Endothelial cell (in vitro differentiated cells): ENCODE results near the gene MTMR11. TPM values are rescaled to one million over a fixed set of nuclear protein-coding genes. Genes with fewer than 3 reads are reported as not detected.

Experiments used
- DNase-seq: peaks from one replicate; pipeline ENCODE4 v3.0.0; 2021; ENCODE audit warnings: low spot score
- H3K27ac Mint-ChIP-seq: one replicate; pipeline ENCODE4 v1.8.0; 2021; ENCODE audit warnings: mixed read lengths, inconsistent platforms; ENCODE audit not compliant: unreplicated experiment
- H3K27me3 Mint-ChIP-seq: one replicate; pipeline ENCODE4 v1.8.0; 2021; ENCODE audit warnings: mild to moderate bottlenecking, moderate library complexity, mixed read lengths, inconsistent platforms; ENCODE audit not compliant: unreplicated experiment
- H3K36me3 Mint-ChIP-seq: one replicate; pipeline ENCODE4 v1.8.0; 2021; ENCODE audit warnings: mild to moderate bottlenecking, low read depth, mixed read lengths, inconsistent platforms; ENCODE audit not compliant: unreplicated experiment
- H3K4me1 Mint-ChIP-seq: one replicate; pipeline ENCODE4 v1.8.0; 2021; ENCODE audit warnings: mild to moderate bottlenecking, mixed read lengths, inconsistent platforms; ENCODE audit not compliant: unreplicated experiment
- H3K4me3 Mint-ChIP-seq: one replicate; pipeline ENCODE4 v1.8.0; 2021; ENCODE audit warnings: mild to moderate bottlenecking, mixed read lengths, inconsistent platforms; ENCODE audit not compliant: unreplicated experiment
- H3K9me3 Mint-ChIP-seq: one replicate; pipeline ENCODE4 v1.8.0; 2021; ENCODE audit warnings: mixed read lengths, inconsistent platforms; ENCODE audit not compliant: unreplicated experiment
- CTCF ChIP-seq: fragments of 200-600 bp; sonication (generic); IDR thresholded peaks from one replicate; pipeline ENCODE4 v1.5.0; 2021; ENCODE audit warnings: antibody characterized with exemption; ENCODE audit not compliant: unreplicated experiment
- total RNA-seq: library from RNA; stranded (reverse); fragmentation: NEBNext Ultra II Directional; extraction: Animal tissue kit (Norgen Biotek cat#: 25700); gene quantifications from one replicate; pipeline ENCODE4 v1.2.1, GENCODE V29; 2021; ENCODE audit not compliant: unreplicated experiment

MTMR11 gene
- total RNA-seq, 1 donor from 2014 or later = 10.3 TPM

- Mint-ChIP-seq H3K27ac (no peak overlapping the region), H3K27me3 (peaks cover 9% of the 10 kb centered on the region), H3K4me3 (peak overlapping the region; percentile 6), H3K4me1 (peaks cover 8% of the 10 kb centered on the region), H3K36me3 (peaks cover 20% of the 10 kb centered on the region), H3K9me3 (no peaks in the 10 kb centered on the region)
- TF ChIP-seq CTCF = no peak
- no peak for DNase-seq
Observed at GRCh38 chr1:149906570-149907075, 30.1 kb downstream of the MTMR11 start.

- Mint-ChIP-seq H3K4me3 (no peak overlapping the region), H3K4me1 (peaks cover 16% of the 10 kb centered on the region), H3K27me3 (peaks cover 5% of the 10 kb centered on the region), H3K36me3 (peaks cover 16% of the 10 kb centered on the region), H3K9me3 (no peaks in the 10 kb centered on the region), H3K27ac (no peak overlapping the region)
- TF ChIP-seq CTCF = no peak
- DNase-seq = no peak
Observed at GRCh38 chr1:149903836-149904491, 32.7 kb downstream of the MTMR11 start.

DNA sequence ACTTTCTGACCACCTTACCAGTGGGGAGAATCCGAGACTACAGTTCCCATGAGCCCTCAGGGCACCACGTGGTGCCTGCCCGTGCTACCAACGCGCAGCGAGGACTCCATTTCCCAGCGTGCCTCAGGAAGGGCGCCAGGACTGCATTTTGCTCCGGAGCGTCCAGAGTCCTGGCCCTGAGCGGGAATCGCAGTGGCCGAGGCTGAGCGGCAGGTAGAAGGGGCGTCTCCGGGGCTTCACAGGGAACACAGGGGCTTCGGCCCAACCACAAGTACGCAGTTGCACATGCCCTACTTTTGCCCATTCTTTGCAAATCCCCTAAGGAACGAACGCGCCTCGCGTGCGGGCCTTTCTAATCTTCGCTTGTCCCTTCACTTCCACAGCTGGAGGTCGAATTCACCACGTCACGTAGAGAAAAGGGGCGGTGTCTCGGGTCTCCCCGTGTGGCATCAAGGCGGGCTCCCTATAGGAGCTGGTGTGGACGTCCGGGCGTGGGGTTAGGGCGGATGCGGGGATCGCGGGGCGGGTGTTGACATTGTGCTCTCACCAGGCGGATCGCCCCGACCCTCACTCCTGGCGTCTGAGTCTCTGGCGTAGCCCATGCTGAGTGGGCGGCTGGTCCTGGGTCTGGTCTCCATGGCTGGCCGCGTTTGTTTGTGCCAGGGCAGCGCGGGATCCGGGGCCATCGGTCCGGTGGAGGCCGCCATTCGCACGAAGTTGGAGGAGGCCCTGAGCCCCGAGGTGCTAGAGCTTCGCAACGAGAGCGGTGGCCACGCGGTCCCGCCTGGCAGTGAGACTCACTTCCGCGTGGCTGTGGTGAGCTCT is 37.0 kb downstream of the MTMR11 start, which contains the start of gene BOLA1:
BOLA1 (plus strand) TSS at position 109 of the 825 bp plus-strand sequence; CDS start at position 601, 492 bp downstream.
- Mint-ChIP-seq H3K9me3 (no peaks in the 10 kb centered on the region), H3K27ac (peak within 1 kb of the TSS; percentile 80), H3K4me3 (peak within 1 kb of the TSS; percentile 91), H3K4me1 (peaks cover 16% of the 10 kb centered on the region), H3K36me3 (peaks cover 4% of the 10 kb centered on the region), H3K27me3 (peaks cover 5% of the 10 kb centered on the region)
- DNase-seq = peak; percentile 84
- no peak for TF ChIP-seq CTCF

DNA sequence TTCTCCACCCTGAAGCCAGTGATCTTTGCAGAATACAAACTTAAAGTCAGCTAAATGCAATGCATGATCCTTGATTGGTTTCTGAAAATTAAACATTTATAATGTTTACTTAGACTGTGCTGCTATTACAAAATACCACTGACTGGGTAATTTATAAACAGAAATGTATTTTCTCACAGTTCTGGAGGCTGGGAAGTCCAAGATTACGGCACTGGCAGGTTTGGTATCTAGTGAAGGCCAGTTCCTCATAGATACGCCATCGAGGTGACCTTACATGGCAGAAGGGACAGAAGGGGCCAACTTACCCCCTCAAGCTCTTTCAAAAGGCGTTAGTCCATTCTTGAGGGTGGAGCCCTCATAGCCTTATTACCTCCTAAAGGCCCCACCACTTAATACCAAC is 40.1 kb downstream of the MTMR11 start:
- Mint-ChIP-seq H3K27me3 (no peaks in the 10 kb centered on the region), H3K36me3 (no peaks in the 10 kb centered on the region), H3K9me3 (no peaks in the 10 kb centered on the region), H3K4me1 (peaks cover 14% of the 10 kb centered on the region), H3K27ac (no peak overlapping the region), H3K4me3 (no peak overlapping the region)
- no peak for DNase-seq
- no peak for TF ChIP-seq CTCF

- Mint-ChIP-seq H3K4me1 (no peaks in the 10 kb centered on the region), H3K36me3 (no peaks in the 10 kb centered on the region), H3K4me3 (no peak overlapping the region), H3K9me3 (no peaks in the 10 kb centered on the region), H3K27me3 (no peaks in the 10 kb centered on the region), H3K27ac (no peak overlapping the region)
- no peak for DNase-seq
- no peak for TF ChIP-seq CTCF
Observed at GRCh38 chr1:149888999-149889289, 47.7 kb downstream of the MTMR11 start.
